A549 (cell line): ENCODE results near the gene TIA1. TPM values are rescaled to one million over a fixed set of nuclear protein-coding genes. Genes with fewer than 3 reads are reported as not detected.

Source experiments
- ATAC-seq, 2 experiments: fragments of 200-7000 bp in 1 of 2; fragments of >200 bp in 1 of 2; cut with Nextera tagmentation in 1 of 2; cut with Tn5 transposase in 1 of 2; 3 replicates each; pipeline versions ENCODE4 v1.8.0 to v1.9.1; 2018 to 2020; ENCODE audit warnings: mild to moderate bottlenecking in 1 of 2, moderate library complexity in 1 of 2
- CTCF ChIA-PET: fragments of 300-600 bp; sonication (Branson Sonifier 250); formaldehyde crosslinking; extraction: SDS; loops from one replicate; lab custom pipeline; 2021; ENCODE audit warnings: antibody characterized with exemption, inconsistent platforms; lab: Yijun Ruan, JAX
- POLR2A ChIA-PET: fragments of 350-600 bp; formaldehyde crosslinking; extraction: SDS; loops from one replicate; lab custom pipeline; 2021; ENCODE audit warnings: antibody characterized with exemption, inconsistent platforms; lab: Yijun Ruan, JAX
- DNase-seq, 2 experiments: peaks; one replicate each; pipeline versions ENCODE4 v3.0.0 to v3.0.0-alpha.2; 2011 to 2016; ENCODE audit warnings: low read depth in 1 of 2, low spot score in 1 of 2
- FAIRE-seq: peaks from 2 replicates; lab custom pipeline; 2011; peaks lifted over from hg19 to GRCh38; lab: Jason Lieb, UNC
- H3K27ac ChIP-seq, 2 experiments: fragments of >200 bp; sonication (Bioruptor Twin); formaldehyde crosslinking; 3 replicates each; pipeline ENCODE4 v1.5.1; 2016 to 2017
- H3K4me1 ChIP-seq: fragments of >200 bp; sonication (Bioruptor Twin); formaldehyde crosslinking; 3 replicates; pipeline ENCODE4 v1.6.1; 2016
- H3K4me2 ChIP-seq: fragments of >200 bp; sonication (Bioruptor Twin); formaldehyde crosslinking; 3 replicates; pipeline ENCODE4 v1.6.1; 2016
- H3K4me3 ChIP-seq: fragments of >200 bp; sonication (Bioruptor Twin); formaldehyde crosslinking; 3 replicates; pipeline ENCODE4 v1.5.1; 2016
- H3K9me3 ChIP-seq: fragments of >200 bp; sonication (Bioruptor Twin); formaldehyde crosslinking; 3 replicates; pipeline ENCODE4 v1.6.1; 2016
- ATOH8 ChIP-seq: fragments of 250-450 bp; sonication (Bioruptor Pico); IDR thresholded peaks from 2 replicates; pipeline ENCODE4 v1.5.0; 2020; ENCODE audit warnings: low read depth, mild to moderate bottlenecking, moderate library complexity
- BCL3 ChIP-seq: fragments of >200 bp; sonication (Bioruptor Twin); formaldehyde crosslinking; IDR thresholded peaks from 3 replicates; pipeline ENCODE4 v1.6.1; 2016
- CBX2 ChIP-seq: fragments of 200-600 bp; sonication (generic); IDR thresholded peaks from 2 replicates; pipeline ENCODE4 v1.6.1; 2016; ENCODE audit warnings: low read depth, mild to moderate bottlenecking, borderline replicate concordance
- CBX8 ChIP-seq: fragments of 200-600 bp; sonication (generic); IDR thresholded peaks from 2 replicates; pipeline ENCODE4 v1.6.1; 2016
- E2F6 ChIP-seq: IDR thresholded peaks from 2 replicates; pipeline ENCODE4 v1.6.1; 2012; ENCODE audit warnings: low read depth, borderline replicate concordance
- EHF ChIP-seq: fragments of 250-450 bp; sonication (Bioruptor Pico); IDR thresholded peaks from 2 replicates; pipeline ENCODE4 v1.5.0; 2020; ENCODE audit warnings: mild to moderate bottlenecking
- ELK1 ChIP-seq: fragments of 150-350 bp; IDR thresholded peaks from 2 replicates; pipeline ENCODE4 v1.6.1; 2014; ENCODE audit warnings: low read depth, mild to moderate bottlenecking, low read length
- FOSB ChIP-seq: fragments of 250-450 bp; sonication (Bioruptor Pico); IDR thresholded peaks from 2 replicates; pipeline ENCODE4 v1.5.0; 2020; ENCODE audit warnings: mild to moderate bottlenecking, moderate library complexity
- FOSL2 ChIP-seq, 2 experiments: fragments of 450-650 bp in 1 of 2; fragments of >200 bp in 1 of 2; sonication (Bioruptor Twin) in 1 of 2; formaldehyde crosslinking; IDR thresholded peaks; 2 replicates each; pipeline versions ENCODE4 v1.5.0 to v1.6.1; 2016 to 2020; ENCODE audit warnings: mild to moderate bottlenecking in 1 of 2, moderate library complexity in 1 of 2
- GATA3 ChIP-seq: IDR thresholded peaks from 2 replicates; pipeline ENCODE4 v1.6.1; 2012; ENCODE audit warnings: borderline replicate concordance
- HDAC2 ChIP-seq: fragments of 200-600 bp; sonication (generic); IDR thresholded peaks from 2 replicates; pipeline ENCODE4 v1.6.1; 2016
- HES2 ChIP-seq: fragments of >200 bp; sonication (Bioruptor Twin); formaldehyde crosslinking; IDR thresholded peaks from 2 replicates; pipeline ENCODE4 v1.6.1; 2016
- HMGXB4 ChIP-seq: fragments of 250-450 bp; sonication (Bioruptor Pico); IDR thresholded peaks from 2 replicates; pipeline ENCODE4 v1.5.0; 2021; ENCODE audit warnings: mild to moderate bottlenecking, moderate library complexity, borderline replicate concordance
- KDM1A ChIP-seq: fragments of 200-600 bp; sonication (generic); IDR thresholded peaks from 2 replicates; pipeline ENCODE4 v1.6.1; 2016; ENCODE audit warnings: low read depth, mild to moderate bottlenecking
- MAX ChIP-seq: IDR thresholded peaks from 2 replicates; pipeline ENCODE4 v1.6.1; 2012
- MYC ChIP-seq: IDR thresholded peaks from 2 replicates; pipeline ENCODE4 v1.6.1; 2012; ENCODE audit warnings: mild to moderate bottlenecking, inconsistent platforms, low read length, improper control_type of control experiment, borderline replicate concordance
- PBX3 ChIP-seq: IDR thresholded peaks from 2 replicates; pipeline ENCODE4 v1.6.1; 2012
- PHF8 ChIP-seq: fragments of 200-600 bp; sonication (generic); IDR thresholded peaks from 2 replicates; pipeline ENCODE4 v1.6.1; 2016; ENCODE audit warnings: low read depth, mild to moderate bottlenecking, antibody characterized with exemption, moderate library complexity, borderline replicate concordance
- POLR2A ChIP-seq: IDR thresholded peaks from 2 replicates; pipeline ENCODE4 v1.6.1; 2012; ENCODE audit warnings: mild to moderate bottlenecking, low read length
- RARB ChIP-seq: fragments of 250-450 bp; sonication (Bioruptor Pico); IDR thresholded peaks from 2 replicates; pipeline ENCODE4 v1.8.0; 2021; ENCODE audit warnings: mild to moderate bottlenecking, moderate library complexity
- RCOR1 ChIP-seq: fragments of 150-350 bp; IDR thresholded peaks from 2 replicates; pipeline ENCODE4 v1.6.1; 2014; ENCODE audit warnings: antibody characterized with exemption, low read length, low read depth
- REST ChIP-seq: fragments of 200-600 bp; sonication (generic); IDR thresholded peaks from 2 replicates; pipeline ENCODE4 v1.6.1; 2016; ENCODE audit warnings: antibody characterized with exemption, mild to moderate bottlenecking, moderate library complexity
- TFCP2L1 ChIP-seq: fragments of 250-450 bp; sonication (Bioruptor Pico); IDR thresholded peaks from 2 replicates; pipeline ENCODE4 v1.5.0; 2021; ENCODE audit warnings: mild to moderate bottlenecking
- USF2 ChIP-seq: fragments of 450-650 bp; IDR thresholded peaks from 2 replicates; pipeline ENCODE4 v1.6.1; 2014; ENCODE audit warnings: antibody characterized with exemption
- WGBS: methylation state at CpG from one replicate; pipeline ENCODE4 v1.1.6; 2017; ENCODE audit errors: missing lambda C conversion rate; 5-methylcytosine and 5-hydroxymethylcytosine counted together
- polyA plus RNA-seq, 4 experiments: library from polyadenylated mRNA; depleted of rRNA in 3 of 4; stranded (reverse); fragments of >200 nt; fragmentation: RNase III in 1 of 4; extraction: RNeasy Plus Mini Kit Qiagen cat#74134 plus additional on column Dnase treatment in 1 of 4; gene quantifications; 2 replicates in 3 of 4; 3 replicates in 1 of 4; pipeline ENCODE4 v1.2.3, GENCODE V29; 2011 to 2017

Gene TIA1
- polyA plus RNA-seq, 2 of the 4 experiments (the other 2 are of a cell fraction) = 59.5 to 173 TPM

GRCh38 chr2:70190418-70191243 is 57.8 kb downstream of the TIA1 start, which contains the start of gene C2orf42:
Gene C2orf42, minus strand, starts transcription at chr2:70191019. Its CDS starts 9,034 bp downstream, at chr2:70181985.
- ATAC-seq (peak; percentile 97 to 98), FAIRE-seq (peak; percentile 59), DNase-seq (peak; percentile 99 to 100)
- H3K4me1 ChIP-seq = peaks cover 14% of the 10 kb centered on the region
- no peaks in the 10 kb centered on the region for H3K9me3 ChIP-seq
- ChIA-PET POLR2A (interaction anchor here (0.6 to 1.9 kb wide), 35 partner anchors 9 to 411 kb away, joined by 3 to 28 read pairs (median 5); partner anchors contain the start of genes MXD1, PCBP1, PCYOX1 and SNRNP27), CTCF (interaction anchor here (0.8 to 1.3 kb wide), 10 partner anchors 10 to 278 kb away, joined by 3 to 5 read pairs (median 3); no protein-coding TSS in a partner anchor)
- H3K4me3 ChIP-seq = peak within 1 kb of the TSS; percentile 75
- H3K27ac ChIP-seq = peak within 1 kb of the TSS; percentile 92 to 97
- H3K4me2 ChIP-seq = peak within 1 kb of the TSS; percentile 73
- 2% methylated on average over 50 of the region's 60 CpGs for WGBS
- TF ChIP-seq POLR2A (peak; percentile 99), HES2 (no peak), USF2 (peak; percentile 95), EHF (no peak), TFCP2L1 (CRISPR knock-in tag) (0 out of 2 replicates have a peak, but pooled peaks have one; percentile 83), ELK1 (0 out of 2 replicates have a peak, but pooled peaks have one; percentile 27), BCL3 (peak; percentile 88; the same call in 2 of the 3 replicates), GATA3 (no peak), MYC (no peak), RARB (0 out of 2 replicates have a peak, but pooled peaks have one; percentile 14), HMGXB4 (no peak; the same call in 1 of the 2 replicates), ATOH8 (peak; percentile 16; the same call in 1 of the 2 replicates), PBX3 (peak; percentile 25; the same call in 1 of the 2 replicates), RCOR1 (0 out of 2 replicates have a peak, but pooled peaks have one; percentile 2), FOSB (peak; percentile 53; the same call in 1 of the 2 replicates), CBX2 (no peak), REST (no peak; the same call in 1 of the 2 replicates), MAX (peak; percentile 89), HDAC2 (no peak), CBX8 (no peak), PHF8 (peak; percentile 100), KDM1A (peak; percentile 76; the same call in 1 of the 2 replicates), FOSL2 (IDR thresholded peaks at IDR 0.05) (no peak), FOSL2 (CRISPR knock-in tag; IDR thresholded peaks at IDR 0.05) (no peak), E2F6 (peak; percentile 61; the same call in 1 of the 2 replicates)
